ENCODE data around the gene EPHB4.

EPHB4 gene

GRCh38 chr7:100847360-100847759, 20.0 kb upstream of the EPHB4 start:
- H3K27ac ChIP-seq (ENCODE audit: extremely low read depth, low read depth, low read length), result no peak overlapping the region
- POLR2A ChIA-PET, result no interaction called here
- no peaks in the 10 kb centered on the region for H3K9me3 ChIP-seq (ENCODE audit: control insufficient read depth, insufficient read depth, low read depth, low read length)
- TF ChIP-seq PRDM1 (tag by site-specific recombination; IDR thresholded peaks at IDR 0.05) (no peak), ZNF16 (tag by site-specific recombination; IDR thresholded peaks at IDR 0.05; ENCODE audit: low read depth) (no peak), ZNF571 (tag by site-specific recombination; IDR thresholded peaks at IDR 0.05) (no peak), ZNF24 (tag by site-specific recombination; IDR thresholded peaks at IDR 0.05) (no peak), ZBTB7A (tag by site-specific recombination; IDR thresholded peaks at IDR 0.05; ENCODE audit: low read depth) (no peak), PATZ1 (tag by site-specific recombination; IDR thresholded peaks at IDR 0.05) (no peak), ZNF791 (tag by site-specific recombination; IDR thresholded peaks at IDR 0.05) (no peak), RBAK (tag by site-specific recombination; IDR thresholded peaks at IDR 0.05) (no peak), ZNF768 (tag by site-specific recombination; IDR thresholded peaks at IDR 0.05) (no peak), ZNF433 (tag by site-specific recombination; IDR thresholded peaks at IDR 0.05; ENCODE audit: low read depth) (no peak)
- H3K36me3 ChIP-seq (ENCODE audit: control insufficient read depth in 2 of 2, insufficient read depth in 1 of 2, low read length in 2 of 2), result no peaks in the 10 kb centered on the region
- no peaks in the 10 kb centered on the region for H3K4me1 ChIP-seq (ENCODE audit: control insufficient read depth, insufficient read depth, low read length)
- CTCF ChIA-PET, result interaction anchor here (1.1 to 2.2 kb wide), 2 partner anchors 48 to 142 kb away, joined by 5 to 7 read pairs; no protein-coding TSS in a partner anchor
- no peak overlapping the region for H3K4me3 ChIP-seq (ENCODE audit: low read depth, low read length)

- no peak overlapping the region for H3K27ac ChIP-seq (ENCODE audit: extremely low read depth, low read depth, low read length)
- H3K4me1 ChIP-seq (ENCODE audit: control insufficient read depth, insufficient read depth, low read length), result peaks cover 9% of the 10 kb centered on the region
- TF ChIP-seq ZNF560 (tag by site-specific recombination; IDR thresholded peaks at IDR 0.05; ENCODE audit: borderline replicate concordance) (no peak), ZNF660 (tag by site-specific recombination; IDR thresholded peaks at IDR 0.05) (no peak), ZNF366 (tag by site-specific recombination; conservative IDR thresholded peaks at IDR 0.05) (peak; percentile 58; the same call in 1 of the 2 replicates), ZNF423 (tag by site-specific recombination; IDR thresholded peaks at IDR 0.05) (no peak), ZBTB20 (tag by site-specific recombination; IDR thresholded peaks at IDR 0.05) (no peak), PRDM1 (tag by site-specific recombination; IDR thresholded peaks at IDR 0.05) (peak; percentile 89)
- no peak overlapping the region for H3K4me3 ChIP-seq (ENCODE audit: low read depth, low read length)
- no peaks in the 10 kb centered on the region for H3K36me3 ChIP-seq (ENCODE audit: control insufficient read depth in 2 of 2, insufficient read depth in 1 of 2, low read length in 2 of 2)
- ChIA-PET CTCF (no interaction called here), POLR2A (no interaction called here)
- H3K9me3 ChIP-seq (ENCODE audit: control insufficient read depth, insufficient read depth, low read depth, low read length), result no peaks in the 10 kb centered on the region
These were observed 13.3 kb upstream of the EPHB4 start for GRCh38 chr7:100840470-100841100.

DNA sequence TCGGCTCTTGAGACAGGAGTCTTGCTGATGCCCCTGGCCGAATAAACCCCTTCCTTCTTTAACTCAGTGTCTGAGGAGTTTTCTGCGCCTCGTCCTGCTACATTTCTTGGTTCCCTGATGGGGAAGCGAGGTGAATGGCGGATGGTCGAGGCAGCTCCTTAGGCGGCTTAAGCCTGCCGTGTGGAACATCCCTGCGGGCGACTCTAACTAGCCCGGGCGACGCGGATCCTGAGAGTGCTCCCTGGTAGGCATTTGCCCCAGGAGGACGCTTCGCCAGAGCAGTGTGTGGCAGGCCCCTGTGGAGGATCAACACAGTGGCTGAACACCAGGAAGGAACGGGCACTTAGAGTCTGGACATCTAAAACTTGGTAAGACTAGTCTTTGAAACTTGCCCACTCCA, 12.0 kb upstream of the EPHB4 start:
- H3K9me3 ChIP-seq (ENCODE audit: control insufficient read depth, insufficient read depth, low read depth, low read length), result no peaks in the 10 kb centered on the region
- CTCF ChIA-PET, result no interaction called here
- POLR2A ChIA-PET, result no interaction called here
- TF ChIP-seq ZNF510 (tag by site-specific recombination; IDR thresholded peaks at IDR 0.05; ENCODE audit: insufficient replicate concordance) (no peak), MYNN (tag by site-specific recombination; IDR thresholded peaks at IDR 0.05; ENCODE audit: borderline replicate concordance) (no peak), ZIC2 (tag by site-specific recombination; IDR thresholded peaks at IDR 0.05) (0 out of 2 replicates have a peak, but pooled peaks have one; percentile 23), ZBTB20 (tag by site-specific recombination; IDR thresholded peaks at IDR 0.05) (no peak), ZNF112 (tag by site-specific recombination; IDR thresholded peaks at IDR 0.05) (no peak)
- H3K27ac ChIP-seq (ENCODE audit: extremely low read depth, low read depth, low read length), result no peak overlapping the region
- peaks cover 9% of the 10 kb centered on the region for H3K4me1 ChIP-seq (ENCODE audit: control insufficient read depth, insufficient read depth, low read length)
- no peaks in the 10 kb centered on the region for H3K36me3 ChIP-seq (ENCODE audit: control insufficient read depth in 2 of 2, insufficient read depth in 1 of 2, low read length in 2 of 2)
- H3K4me3 ChIP-seq (ENCODE audit: low read depth, low read length), result no peak overlapping the region
